HG03520 (cell line): Measurements from ENCODE around the gene POU3F1.
"Not testable (repeated sequence)": the region's sequence is repeated elsewhere in the genome, so short reads cannot be mapped to it uniquely, and the experiment has no call there.

ENCODE experiments used
- ATAC-seq: cut with Tn5 transposase; IDR thresholded peaks from one replicate; pipeline ENCODE4 v1.9.1; 2021; ENCODE audit warnings: mild to moderate bottlenecking, moderate library complexity; ENCODE audit not compliant: unreplicated experiment

POU3F1 gene

DNA sequence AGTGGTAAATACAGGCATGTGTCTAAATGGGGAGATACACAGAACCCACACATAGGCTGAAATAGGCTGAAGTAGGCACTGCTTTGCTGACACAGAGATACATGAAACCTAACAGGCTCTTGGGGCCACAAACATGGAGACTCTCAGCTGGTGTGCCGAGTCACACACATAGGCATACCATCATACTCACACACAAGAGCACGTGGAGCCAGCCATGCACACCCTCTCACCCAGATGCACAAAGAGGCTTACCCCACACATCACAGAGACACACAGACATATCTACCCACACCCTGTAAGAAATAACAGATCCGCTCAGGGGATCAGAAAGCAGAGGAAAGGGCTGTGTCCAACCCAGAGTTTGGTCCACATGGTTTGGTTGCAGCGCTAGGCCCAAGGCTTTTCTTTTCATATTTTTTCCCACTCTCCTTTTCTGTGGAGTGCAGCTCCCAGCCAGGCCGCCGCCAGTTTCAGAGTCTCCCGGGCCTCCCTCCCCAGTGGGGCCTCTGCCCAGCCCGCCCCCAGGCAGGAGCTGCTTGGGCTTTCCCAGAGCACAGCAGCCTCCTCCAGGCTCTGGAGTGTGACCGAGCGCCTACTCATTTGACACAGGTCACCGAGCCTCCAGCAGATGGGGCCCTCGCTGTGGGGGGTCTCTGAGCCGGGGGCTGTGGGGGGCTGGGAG lies 3.9 kb upstream of the POU3F1 start:
- no peak for ATAC-seq

DNA sequence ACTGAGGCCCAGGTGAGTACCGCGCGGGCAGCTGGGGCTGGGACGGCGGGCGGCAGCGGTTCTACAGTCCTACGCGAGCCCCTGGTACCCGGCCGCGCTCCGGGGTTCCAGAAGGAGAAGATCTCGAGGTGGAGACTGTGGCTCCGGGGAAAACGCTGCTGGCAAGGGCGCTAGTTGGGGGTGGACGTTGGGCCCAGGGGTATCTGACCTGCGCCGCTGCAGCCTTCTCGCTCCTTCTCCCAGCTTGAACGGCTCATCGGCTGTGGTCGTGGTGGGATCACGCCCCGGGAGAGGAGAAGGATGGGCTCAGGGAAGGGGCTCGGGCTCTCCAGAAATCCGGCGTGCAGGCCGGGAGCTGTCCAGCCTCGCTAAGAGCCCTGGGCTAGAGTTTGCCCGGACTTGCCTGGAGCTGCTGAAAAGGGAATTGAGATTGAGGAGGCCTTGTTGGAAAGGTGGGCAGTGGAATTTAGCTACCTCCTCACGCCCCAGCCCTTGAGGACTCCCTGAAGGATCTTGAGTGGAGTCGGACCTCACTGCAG lies 1.1 kb upstream of the POU3F1 start:
- ATAC-seq, result no peak

DNA sequence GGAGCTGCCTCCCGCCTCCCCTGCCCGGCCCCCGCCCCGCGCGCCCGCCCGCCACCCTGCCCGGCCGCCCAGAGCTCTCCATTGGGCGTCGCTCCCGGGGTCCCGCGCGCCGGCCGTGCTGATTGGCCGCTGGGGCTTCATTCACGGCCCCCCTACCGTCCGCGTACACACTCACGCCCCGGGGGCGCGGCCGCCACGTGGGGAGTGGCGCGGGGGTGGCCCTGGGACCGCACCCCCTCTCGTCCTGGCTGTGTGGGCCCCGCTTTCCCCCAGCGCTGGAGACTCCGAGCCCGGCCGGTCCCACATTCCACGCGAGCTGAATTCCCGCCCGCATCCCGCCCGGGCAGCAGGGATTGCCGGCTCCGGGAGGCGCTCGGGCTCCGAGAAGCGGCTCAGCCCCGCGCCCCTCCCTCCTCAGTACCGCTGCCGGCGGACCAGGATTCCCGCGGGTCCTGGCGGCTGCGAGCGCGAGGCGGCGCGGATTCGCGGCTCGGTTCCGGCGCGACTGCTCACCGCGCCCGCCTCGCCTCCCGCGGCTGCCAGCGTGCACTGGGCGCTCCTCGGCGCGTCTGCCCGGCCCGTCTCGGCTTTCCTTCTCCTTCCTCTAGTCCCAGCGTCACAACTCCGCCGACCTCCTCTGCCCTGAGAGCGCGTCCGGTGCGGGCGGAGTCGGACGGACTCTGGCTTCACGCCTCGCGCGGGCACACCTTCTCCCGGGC lies 450 bp upstream of the POU3F1 start:
- ATAC-seq, result peak; percentile 10

DNA sequence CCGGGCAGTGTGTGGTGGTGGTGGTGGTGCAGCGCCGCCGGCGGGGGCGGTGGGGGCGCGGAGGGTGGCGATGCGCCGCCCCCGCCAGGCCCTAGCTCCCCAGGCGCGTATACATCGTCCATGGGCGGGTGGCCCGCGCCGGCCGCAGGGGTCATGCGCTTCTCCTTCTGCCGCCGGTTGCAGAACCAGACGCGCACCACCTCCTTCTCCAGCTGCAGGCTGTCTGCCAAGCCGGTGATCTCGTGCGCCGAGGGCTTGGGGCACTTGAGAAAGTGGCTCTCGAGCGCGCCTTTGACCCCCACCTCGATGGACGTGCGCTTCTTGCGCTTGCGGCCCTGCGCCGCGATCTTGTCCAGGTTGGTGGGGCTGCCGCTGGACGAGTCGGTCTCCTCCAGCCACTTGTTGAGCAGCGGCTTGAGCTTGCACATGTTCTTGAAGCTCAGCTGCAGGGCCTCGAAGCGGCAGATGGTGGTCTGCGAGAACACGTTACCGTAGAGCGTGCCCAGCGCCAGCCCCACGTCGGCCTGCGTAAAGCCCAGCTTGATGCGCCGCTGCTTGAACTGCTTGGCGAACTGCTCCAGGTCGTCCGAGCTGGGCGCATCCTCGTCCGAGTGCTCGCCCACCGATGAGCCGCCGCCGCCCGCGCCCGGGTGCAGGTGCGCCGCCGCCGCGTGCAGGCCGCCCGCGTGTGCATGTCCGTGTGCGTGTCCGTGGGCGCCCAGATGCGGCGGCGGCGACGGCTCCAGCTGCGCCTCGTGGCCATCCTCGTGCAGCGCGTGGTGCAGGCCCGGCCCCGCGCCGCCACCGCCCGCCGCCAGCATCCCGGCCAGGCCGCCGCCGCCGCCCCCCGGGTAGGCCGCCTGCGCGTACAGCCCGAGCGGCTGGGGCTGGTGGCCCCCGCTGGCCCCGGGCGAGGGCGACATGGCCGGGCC lies 926 bp downstream of the POU3F1 start:
- ATAC-seq, result no peak

DNA sequence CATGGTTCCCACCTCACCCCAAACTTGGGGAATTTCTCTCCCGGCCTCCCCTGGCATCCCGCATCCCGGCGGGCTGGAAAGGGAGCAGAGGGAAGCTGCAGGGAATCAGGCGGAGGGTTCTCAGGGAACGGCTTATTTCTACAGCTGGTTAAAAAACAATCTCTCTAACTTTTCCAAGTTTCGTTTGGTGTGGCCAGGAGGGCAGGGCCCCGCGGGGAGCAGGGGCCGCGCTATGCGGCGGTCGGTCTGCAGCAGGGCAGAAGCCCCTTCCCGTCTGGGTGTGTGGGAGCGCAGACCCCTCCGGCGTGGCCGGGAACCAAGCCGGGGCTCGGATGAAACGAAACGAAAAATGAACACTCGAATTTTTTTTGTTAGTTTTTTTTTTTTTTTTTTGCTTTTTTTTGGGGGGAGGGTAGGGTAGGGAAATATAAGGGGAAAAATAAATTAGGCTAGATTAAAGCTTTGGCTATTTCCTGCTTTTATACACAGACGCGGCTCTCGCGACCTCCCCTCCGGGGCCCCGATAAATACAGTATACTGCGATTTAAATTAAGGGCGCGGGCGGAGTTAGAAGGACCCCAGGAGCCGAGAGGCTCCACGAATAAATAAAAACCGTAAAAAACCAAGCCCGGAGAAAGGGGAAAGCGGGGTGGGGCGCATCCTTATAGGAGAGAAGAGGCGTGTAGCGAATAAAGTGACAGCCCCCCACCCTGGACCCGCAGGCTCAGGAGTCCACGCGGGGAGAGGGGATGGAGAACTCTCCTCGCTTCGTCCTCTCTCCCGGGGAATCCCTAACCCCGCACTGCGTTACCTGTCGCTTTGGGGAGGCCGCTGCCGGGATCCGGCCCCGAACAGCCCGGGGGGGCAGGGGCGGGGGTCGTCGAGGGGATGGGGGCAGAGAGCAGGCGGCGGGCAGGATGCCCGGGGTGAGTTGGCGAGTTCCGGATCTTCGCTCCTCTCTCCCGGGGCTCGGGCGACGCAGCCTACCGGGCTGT lies 2.1 kb downstream of the POU3F1 start:
- no peak for ATAC-seq

DNA sequence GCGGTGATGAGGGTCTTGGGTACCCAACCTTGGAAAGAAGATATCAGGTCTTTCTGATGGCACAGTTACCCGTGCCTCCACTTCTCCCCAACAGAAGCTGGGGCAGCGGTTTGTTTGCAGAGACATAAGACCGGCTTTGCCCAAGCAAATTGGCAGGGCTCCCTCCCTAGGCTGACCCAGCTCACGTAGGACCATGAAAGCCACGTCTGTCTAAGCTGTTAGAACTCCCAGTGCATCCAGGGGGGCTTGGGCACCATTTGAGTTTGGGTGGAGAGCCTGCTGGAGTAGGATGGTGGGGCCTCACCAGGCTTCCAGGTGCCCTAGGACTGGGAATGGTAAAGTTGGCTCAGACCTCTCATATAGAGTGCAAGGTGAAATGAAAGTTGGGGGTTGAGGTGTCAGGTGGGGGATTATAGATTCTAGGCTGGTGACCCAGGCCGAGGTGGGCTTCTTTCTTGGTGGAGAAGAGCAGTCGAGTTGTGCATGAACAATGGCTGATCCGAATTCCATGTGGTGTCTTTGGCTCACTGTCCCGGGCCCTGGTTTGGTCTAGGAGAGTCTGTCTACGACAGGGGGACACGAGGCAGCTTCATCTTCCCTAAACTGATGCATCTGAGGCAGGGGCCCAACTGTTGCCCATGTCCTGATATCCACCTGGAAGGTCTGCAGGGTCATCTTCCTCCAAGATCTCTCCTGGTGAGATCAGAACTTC lies 3.4 kb downstream of the POU3F1 start:
- no peak for ATAC-seq

DNA sequence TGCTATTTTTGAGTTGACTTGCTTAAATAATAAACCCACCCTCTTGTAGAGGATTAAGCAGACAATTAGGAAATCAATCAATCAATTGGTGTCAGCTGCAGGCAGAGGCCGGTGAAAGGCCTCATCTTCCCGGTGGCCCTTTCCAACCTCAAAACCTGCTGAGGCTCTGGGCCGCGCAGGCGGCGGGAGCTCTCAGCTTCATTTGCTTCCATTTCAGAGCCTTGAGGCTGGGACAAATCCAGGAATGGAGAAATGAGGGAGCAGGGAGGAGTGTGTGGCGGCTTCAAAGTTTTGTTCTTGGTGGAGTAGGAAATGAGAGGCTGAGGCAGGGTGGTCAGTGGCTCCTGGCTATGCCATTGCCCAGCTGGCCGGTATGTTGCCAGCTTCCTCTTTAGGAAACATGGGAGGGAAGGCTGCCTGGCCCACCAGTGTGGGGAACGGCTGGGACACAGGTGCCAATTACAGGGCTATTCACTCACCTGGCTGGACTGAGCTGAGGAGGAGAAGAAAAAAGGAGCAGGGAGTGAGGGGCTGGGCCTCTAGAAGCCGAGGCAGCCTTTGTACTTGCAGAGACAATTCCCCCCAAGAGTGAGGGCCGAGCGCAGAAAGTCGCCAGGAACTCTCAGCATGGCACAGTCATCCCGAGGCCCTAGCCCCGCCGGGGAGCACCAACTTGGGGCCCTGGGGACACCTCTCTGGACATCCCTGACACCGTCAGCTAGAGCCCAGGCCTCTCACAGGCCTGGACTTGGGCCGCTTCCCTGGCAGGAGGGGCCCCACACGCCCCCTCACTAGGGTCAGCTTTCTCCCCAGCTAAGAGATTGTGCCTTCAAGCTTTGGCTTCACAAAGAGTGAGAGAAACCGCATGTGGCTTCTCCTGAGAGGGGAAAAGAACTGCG lies 4.4 kb downstream of the POU3F1 start:
- no peak for ATAC-seq

DNA sequence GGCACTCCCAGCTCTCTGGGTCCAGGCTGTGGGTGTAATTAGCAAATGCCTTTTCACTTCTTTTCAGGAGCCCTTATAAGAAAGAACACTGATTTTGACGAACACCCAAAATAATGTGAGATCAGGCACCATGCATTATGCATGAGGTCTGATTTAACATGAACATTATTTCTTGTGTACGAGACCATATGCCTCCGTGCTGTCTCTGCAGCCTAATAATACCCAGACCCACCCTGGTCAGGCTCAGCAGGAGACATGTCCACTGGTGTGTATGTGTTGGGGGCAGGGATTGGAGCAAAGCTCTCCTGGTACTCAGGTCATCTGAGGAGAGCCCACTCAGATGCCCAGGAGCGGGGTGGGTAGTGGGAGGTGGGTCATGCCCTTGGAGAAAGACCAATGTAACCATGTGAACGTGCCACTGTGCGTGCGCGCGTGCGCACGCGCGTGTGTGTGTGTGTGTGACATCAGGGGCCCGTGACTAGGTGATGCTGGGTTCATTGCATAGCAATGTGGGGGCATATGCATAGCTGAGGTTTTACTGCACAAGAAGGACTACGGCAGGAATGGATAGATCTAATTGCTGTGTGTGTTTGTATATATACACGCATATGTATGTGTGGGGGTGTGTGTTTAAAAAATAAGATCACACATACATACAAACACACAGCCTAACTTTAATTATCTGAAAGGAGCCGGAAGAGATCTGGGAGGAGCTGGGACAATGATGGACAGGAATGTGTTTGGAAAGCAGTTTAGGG lies 7.1 kb downstream of the POU3F1 start:
- ATAC-seq, result no peak

DNA sequence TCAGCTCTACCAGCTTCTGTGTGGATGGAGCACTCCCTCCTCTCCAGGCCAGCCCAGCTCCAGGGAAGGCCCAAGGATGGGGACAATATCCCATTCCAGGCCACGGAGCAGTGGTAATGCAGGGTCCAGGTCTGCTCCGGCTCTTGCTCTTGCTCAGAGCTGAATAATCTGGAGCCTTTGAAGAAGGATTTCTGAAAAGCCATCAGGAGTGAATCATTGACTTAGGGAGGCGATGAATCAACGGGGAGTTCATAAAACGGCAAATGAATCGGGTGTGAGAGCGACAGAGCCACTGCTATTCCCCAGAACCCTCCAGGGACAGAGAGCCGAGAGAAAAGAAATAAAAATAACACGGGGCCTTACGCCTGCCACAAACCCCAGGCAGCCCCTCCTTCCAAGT lies 7.7 kb downstream of the POU3F1 start:
- no peak for ATAC-seq

DNA sequence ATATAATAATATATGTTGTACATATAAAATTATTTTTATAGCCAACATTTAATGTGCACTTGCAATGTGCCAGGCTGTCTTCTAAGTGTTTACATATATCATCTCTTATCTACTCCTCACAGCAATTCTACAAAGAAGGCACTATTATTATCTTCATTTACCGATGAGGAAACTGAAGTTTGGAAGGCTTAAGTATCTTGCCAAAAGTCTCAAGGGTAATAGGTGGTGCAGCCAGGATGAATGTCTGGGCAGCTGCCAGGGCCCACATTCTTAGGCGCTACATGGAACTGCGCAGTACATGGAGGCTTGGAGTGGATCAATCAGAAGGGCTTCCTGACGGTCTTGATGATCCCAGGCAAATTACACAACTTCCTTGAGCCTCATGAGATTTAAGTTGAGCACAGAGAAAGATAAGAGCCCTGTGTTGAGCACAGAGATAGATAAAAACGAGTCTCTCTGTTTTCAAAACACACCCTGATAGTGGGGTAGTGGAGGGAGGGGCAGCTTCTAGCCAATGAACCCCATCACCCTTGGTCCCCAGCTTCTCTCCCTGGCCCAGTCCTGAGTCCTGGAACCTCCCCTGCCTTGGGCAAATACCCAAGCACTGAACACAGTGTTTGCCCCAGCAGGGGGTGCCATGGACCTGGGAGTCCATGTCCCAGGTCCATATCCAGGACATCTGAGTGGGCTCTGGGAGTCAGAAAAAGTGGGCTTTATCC lies 9.2 kb downstream of the POU3F1 start:
- no peak for ATAC-seq

DNA sequence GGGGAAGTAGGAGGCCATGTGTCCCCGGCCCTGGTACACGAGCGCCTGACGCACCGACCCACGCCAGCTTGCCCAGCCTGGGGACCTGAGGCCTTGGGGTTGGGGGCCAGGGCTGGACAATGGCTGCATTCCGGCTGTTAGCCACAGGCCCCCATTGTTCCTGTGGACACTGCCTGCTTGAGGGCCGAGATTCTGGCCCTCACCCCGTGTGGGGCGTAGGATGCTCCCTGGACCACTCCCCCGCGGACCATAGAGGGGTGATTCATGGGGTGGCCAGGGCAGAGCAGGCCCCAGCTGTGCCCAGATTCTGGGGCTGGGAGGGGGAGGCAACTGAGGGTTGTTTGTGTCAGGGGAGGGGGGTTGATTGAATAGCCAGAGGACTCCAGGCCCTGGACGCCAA lies 11.7 kb downstream of the POU3F1 start:
- ATAC-seq, result no peak

DNA sequence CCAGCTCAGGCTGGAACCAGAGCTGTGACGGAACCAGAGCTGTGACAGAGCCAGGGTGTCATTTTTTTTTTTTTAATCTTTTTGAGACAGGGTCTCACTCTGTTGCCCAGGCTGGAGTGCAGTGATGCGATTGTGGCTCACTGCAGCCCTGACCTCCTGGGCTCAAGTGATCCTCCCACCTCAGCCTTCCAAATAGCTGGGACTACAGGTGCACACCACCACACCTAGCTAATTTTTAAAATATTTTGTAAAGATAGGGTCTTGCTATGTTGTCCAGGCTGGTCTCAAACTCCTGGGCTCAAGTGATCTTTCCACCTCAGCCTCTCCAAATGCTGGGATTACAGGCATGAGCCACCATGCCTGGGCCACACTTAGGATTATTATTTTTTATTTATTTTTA lies 13.6 kb downstream of the POU3F1 start:
- ATAC-seq, result not testable (repeated sequence)

DNA sequence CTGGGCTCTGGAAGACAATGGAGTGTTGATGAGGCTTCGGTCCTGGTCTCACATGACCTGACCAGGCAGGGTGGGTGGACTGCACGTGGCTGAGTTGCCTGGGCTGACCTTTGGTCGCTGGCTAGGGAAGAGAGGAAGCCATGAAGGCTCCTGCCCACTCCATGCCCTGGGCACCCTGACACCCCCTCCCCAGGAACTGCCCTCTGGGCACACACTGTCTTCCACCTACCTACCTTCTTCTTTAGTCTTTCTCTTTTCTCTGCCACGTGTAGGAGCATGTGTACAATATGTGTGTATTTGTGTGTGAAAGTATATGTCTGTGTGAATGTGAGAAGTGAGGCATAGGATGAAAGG lies 15.1 kb downstream of the POU3F1 start:
- ATAC-seq, result no peak

DNA sequence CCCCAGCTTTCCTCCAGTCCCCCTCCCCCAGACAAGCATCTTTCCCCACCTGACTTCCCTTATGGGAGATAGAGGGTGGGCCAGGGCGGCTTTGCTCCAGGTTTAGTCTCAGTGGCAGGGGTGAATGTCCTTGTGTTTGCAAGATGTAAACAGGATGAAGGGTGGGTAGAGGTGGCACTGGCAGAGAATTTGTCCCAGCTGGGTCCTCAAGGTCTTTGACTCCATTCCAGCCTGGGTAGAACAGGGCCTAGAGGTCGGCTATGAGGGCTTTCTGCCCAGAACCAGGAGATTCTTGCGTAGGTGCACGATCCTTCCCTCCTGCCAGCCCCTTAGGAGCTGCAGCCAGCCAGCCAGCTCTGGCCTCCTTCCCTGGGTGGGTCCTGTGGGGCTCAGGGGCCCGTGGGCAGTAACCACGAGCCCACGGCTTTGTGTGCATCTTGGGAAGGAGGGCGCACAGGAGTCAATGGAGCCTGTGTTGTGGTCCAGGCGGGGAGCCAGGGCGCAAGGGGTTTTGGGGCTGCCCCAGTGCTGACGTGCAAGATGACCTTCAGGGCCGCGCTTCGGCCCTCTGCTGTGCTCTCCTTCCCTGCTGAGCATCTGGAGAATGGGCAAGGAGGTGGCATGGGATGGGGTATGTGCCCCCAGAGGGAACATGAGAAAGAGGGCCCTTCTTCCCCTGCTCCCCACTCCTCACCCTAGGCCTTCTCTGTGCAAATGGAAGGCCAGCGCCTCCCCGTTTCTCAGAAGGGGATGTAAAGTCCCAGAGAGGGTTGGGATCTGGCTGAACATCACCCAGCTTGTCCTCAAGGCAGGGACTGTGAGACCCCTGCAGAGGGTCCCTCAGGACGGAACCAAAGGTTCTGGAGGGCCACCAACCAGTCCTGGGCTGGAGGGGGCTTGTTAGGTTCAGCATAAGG lies 15.7 kb downstream of the POU3F1 start:
- no peak for ATAC-seq

DNA sequence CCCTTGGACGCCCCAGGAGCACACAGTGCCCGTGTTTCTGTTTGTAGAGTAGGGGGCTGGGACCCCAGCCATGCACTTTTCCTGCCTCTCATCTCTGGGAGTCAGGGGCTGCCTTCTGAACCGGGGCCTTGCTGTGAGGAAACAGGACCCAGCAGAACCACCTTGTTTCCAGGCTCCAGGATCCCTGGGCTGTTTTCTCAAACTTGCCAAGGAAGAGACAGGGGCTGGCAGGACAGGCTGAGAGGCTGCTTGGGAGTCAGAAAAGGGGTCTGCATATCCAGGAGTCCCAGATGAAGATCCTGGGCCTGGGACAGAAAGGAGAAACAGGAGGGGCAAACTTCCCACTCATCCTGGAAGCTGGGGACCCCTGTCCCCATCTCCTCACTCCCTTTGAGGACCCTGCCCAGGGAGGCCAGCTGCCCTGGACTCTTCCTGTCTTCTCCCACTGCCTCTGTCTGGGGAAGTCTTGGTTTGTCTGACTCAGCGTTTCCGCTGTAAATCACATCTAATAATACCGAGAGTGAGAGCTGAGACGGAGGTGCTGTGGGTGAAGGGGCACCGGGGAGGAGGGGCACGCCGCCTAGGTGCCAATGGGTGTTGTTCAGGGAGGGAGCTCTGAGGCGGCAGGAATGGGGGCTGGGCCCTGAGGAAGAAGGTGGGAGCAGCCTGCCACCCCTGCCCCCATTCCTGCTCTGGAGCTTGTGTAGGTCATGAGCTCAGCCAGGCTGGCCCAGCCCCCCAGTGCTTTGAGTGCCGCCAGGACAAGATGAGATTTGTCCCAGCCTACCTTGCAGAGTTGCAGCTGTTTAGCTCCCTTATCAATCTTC lies 16.7 kb downstream of the POU3F1 start:
- ATAC-seq, result no peak
